PFSK-1 (cell line): ENCODE measurements around the gene SFMBT2.

Experiments used
- POLR2AphosphoS5 ChIP-seq: IDR thresholded peaks from 2 replicates; pipeline ENCODE4 v1.6.1; 2012; ENCODE audit warnings: low read depth, mild to moderate bottlenecking, control low read depth, low read length, moderate library complexity
- REST ChIP-seq, 2 experiments: IDR thresholded peaks; 2 replicates each; pipeline versions ENCODE4 v1.6.1 to v1.8.0; 2011 to 2012; ENCODE audit warnings: low read depth in 2 of 2, low read length in 2 of 2, control low read depth in 1 of 2, inconsistent platforms in 1 of 2, mild to moderate bottlenecking in 1 of 2, moderate library complexity in 1 of 2; ENCODE audit not compliant: insufficient read depth in 1 of 2
- SIN3A ChIP-seq: IDR thresholded peaks from 2 replicates; pipeline ENCODE4 v1.6.1; 2012; ENCODE audit warnings: mild to moderate bottlenecking, low read length, moderate library complexity, borderline replicate concordance; ENCODE audit not compliant: insufficient read depth

DNA sequence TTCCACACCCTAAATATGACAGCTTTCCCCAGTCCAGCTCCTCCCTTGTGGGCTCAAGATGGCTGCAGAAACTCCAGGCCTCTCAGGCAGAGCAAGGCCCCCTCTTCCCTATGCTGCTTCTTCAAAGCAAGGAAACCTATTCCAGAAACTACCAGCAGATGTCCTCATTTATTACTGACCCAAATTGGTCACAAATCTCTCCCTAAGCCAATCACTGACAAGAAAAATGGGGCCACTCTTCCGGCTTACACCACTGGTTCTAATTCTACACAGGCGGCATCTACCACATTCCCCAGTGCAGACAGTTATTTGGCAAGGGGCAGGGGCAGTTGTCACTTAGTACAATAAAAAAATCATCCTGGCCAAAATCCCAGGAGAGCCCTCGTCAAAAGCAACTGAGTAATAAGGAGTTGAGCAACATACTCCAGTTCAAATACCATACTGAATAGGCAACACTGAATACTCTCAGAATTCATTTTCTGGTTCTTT lies 150.4 kb downstream of the SFMBT2 start:
- TF ChIP-seq POLR2AphosphoS5 (no peak), SIN3A (no peak), REST (IDR thresholded peaks at IDR 0.05; ENCODE audit: insufficient read depth in 1 of 2, low read depth in 2 of 2, low read length in 2 of 2) (no peak)
